GM23338 (cell line): ENCODE data around the gene TXNRD1. TPM values are rescaled to one million over a fixed set of nuclear protein-coding genes. Genes with fewer than 3 reads are reported as not detected.

Experiments used
- ATAC-seq: fragments of 200-7000 bp; cut with Tn5 transposase; 3 replicates; pipeline ENCODE4 v1.9.1; 2020
- DNase-seq: peaks from one replicate; pipeline ENCODE4 v3.0.0-alpha.2; 2015; ENCODE audit warnings: low spot score
- H2AFZ ChIP-seq: fragments of 200-600 bp; sonication (generic); 2 replicates; pipeline ENCODE4 v1.8.0; 2016; ENCODE audit warnings: antibody characterized with exemption, mild to moderate bottlenecking, moderate library complexity
- H3F3A ChIP-seq: fragments of 200-600 bp; sonication (generic); replicated peaks from 2 replicates; pipeline ENCODE4 v1.8.0; 2017; ENCODE audit warnings: antibody characterized with exemption, mixed run types, low read depth
- H3K27ac ChIP-seq: fragments of 200-600 bp; sonication (generic); 2 replicates; pipeline ENCODE4 v1.6.1; 2016; ENCODE audit warnings: low read depth
- H3K27me3 ChIP-seq: fragments of 200-600 bp; sonication (generic); 2 replicates; pipeline ENCODE4 v1.8.0; 2016; ENCODE audit warnings: mild to moderate bottlenecking, mixed run types, moderate library complexity; ENCODE audit not compliant: insufficient read depth
- H3K36me3 ChIP-seq: fragments of 200-600 bp; sonication (generic); 2 replicates; pipeline ENCODE4 v1.8.0; 2016; ENCODE audit warnings: mild to moderate bottlenecking; ENCODE audit not compliant: insufficient read depth
- H3K4me1 ChIP-seq: fragments of 200-600 bp; sonication (generic); 2 replicates; pipeline ENCODE4 v1.8.0; 2016; ENCODE audit warnings: mild to moderate bottlenecking, moderate library complexity; ENCODE audit not compliant: insufficient read depth
- H3K4me2 ChIP-seq: fragments of 200-600 bp; sonication (generic); 2 replicates; pipeline ENCODE4 v1.7.1; 2017; ENCODE audit warnings: mixed run types
- H3K4me3 ChIP-seq: fragments of 200-600 bp; sonication (generic); 2 replicates; pipeline ENCODE4 v1.6.1; 2016; ENCODE audit warnings: mixed run types
- H3K79me2 ChIP-seq: fragments of 200-600 bp; sonication (generic); replicated peaks from 2 replicates; pipeline ENCODE4 v1.8.0; 2017; ENCODE audit warnings: mild to moderate bottlenecking; ENCODE audit not compliant: insufficient read depth
- H3K9me2 ChIP-seq: fragments of 200-600 bp; sonication (generic); 2 replicates; pipeline ENCODE4 v1.8.0; 2017; ENCODE audit not compliant: insufficient read depth
- H4K20me1 ChIP-seq: fragments of 200-600 bp; sonication (generic); replicated peaks from 2 replicates; pipeline ENCODE4 v1.8.0; 2017; ENCODE audit warnings: mild to moderate bottlenecking; ENCODE audit not compliant: insufficient read depth
- H3K27ac Mint-ChIP-seq: 2 replicates; pipeline ENCODE4 v1.8.0; 2020; ENCODE audit warnings: inconsistent platforms, mild to moderate bottlenecking, moderate library complexity, mixed read lengths
- H3K27me3 Mint-ChIP-seq: 3 replicates; pipeline ENCODE4 v1.8.0; 2022; ENCODE audit warnings: low read depth, mild to moderate bottlenecking, moderate library complexity, mixed read lengths, inconsistent platforms; ENCODE audit not compliant: insufficient read depth, poor library complexity
- H3K36me3 Mint-ChIP-seq: 3 replicates; pipeline ENCODE4 v1.8.0; 2021; ENCODE audit warnings: low read depth, mild to moderate bottlenecking, inconsistent platforms, moderate library complexity, mixed read lengths
- H3K4me1 Mint-ChIP-seq: 3 replicates; pipeline ENCODE4 v1.8.0; 2020; ENCODE audit warnings: mild to moderate bottlenecking, inconsistent platforms, mixed read lengths
- H3K4me3 Mint-ChIP-seq: 3 replicates; pipeline ENCODE4 v1.8.0; 2021; ENCODE audit warnings: moderate library complexity, mild to moderate bottlenecking, inconsistent platforms, mixed read lengths
- H3K9me3 Mint-ChIP-seq: 3 replicates; pipeline ENCODE4 v1.8.0; 2020; ENCODE audit warnings: moderate library complexity, mild to moderate bottlenecking, inconsistent platforms, mixed read lengths
- CREB1 ChIP-seq: fragments of 250-450 bp; sonication (Bioruptor Pico); IDR thresholded peaks from 2 replicates; pipeline ENCODE4 v1.5.0; 2020; ENCODE audit warnings: low read depth, mild to moderate bottlenecking, moderate library complexity
- CTCF ChIP-seq, 2 experiments: fragments of 200-600 bp in 1 of 2; sonication (generic) in 1 of 2; conservative IDR thresholded peaks; 2 replicates each; pipeline versions ENCODE4 v1.5.1 to v1.6.1; 2016 to 2017; ENCODE audit warnings: antibody characterized with exemption in 2 of 2, low read depth in 2 of 2, mild to moderate bottlenecking in 2 of 2, moderate library complexity in 1 of 2
- ETS1 ChIP-seq: IDR thresholded peaks from 2 replicates; pipeline ENCODE4 v1.6.1; 2016; ENCODE audit warnings: antibody characterized with exemption
- EZH2 ChIP-seq: fragments of 200-600 bp; sonication (generic); IDR thresholded peaks from one replicate; pipeline ENCODE4 v1.8.0; 2017; ENCODE audit warnings: antibody characterized with exemption, mild to moderate bottlenecking, low read depth; ENCODE audit not compliant: unreplicated experiment
- EZH2phosphoT487 ChIP-seq: fragments of 200-600 bp; sonication (generic); IDR thresholded peaks from one replicate; pipeline ENCODE4 v1.8.1; 2018; ENCODE audit warnings: antibody characterized with exemption; ENCODE audit not compliant: unreplicated experiment
- JUNB ChIP-seq: IDR thresholded peaks from one replicate; pipeline ENCODE4 v1.6.1; 2016; ENCODE audit warnings: antibody characterized with exemption; ENCODE audit not compliant: unreplicated experiment
- NANOG ChIP-seq: IDR thresholded peaks from 2 replicates; pipeline ENCODE4 v1.6.1; 2016; ENCODE audit warnings: antibody characterized with exemption, borderline replicate concordance
- POLR2AphosphoS5 ChIP-seq: IDR thresholded peaks from 2 replicates; pipeline ENCODE4 v1.6.1; 2016; ENCODE audit warnings: antibody characterized with exemption, low read depth
- REST ChIP-seq: IDR thresholded peaks from one replicate; pipeline ENCODE4 v1.6.1; 2018; ENCODE audit warnings: antibody characterized with exemption; ENCODE audit not compliant: unreplicated experiment
- STAT1 ChIP-seq: IDR thresholded peaks from one replicate; pipeline ENCODE4 v1.6.1; 2016; ENCODE audit warnings: antibody characterized with exemption; ENCODE audit not compliant: unreplicated experiment
- ZNF114 ChIP-seq: fragments of 250-450 bp; sonication (Bioruptor Pico); IDR thresholded peaks from 2 replicates; pipeline ENCODE4 v1.5.0; 2020; ENCODE audit warnings: mild to moderate bottlenecking, moderate library complexity
- ZNF331 ChIP-seq: fragments of 250-450 bp; sonication (Bioruptor Pico); IDR thresholded peaks from 2 replicates; pipeline ENCODE4 v1.5.0; 2020; ENCODE audit warnings: low read depth, mild to moderate bottlenecking, moderate library complexity
- polyA plus RNA-seq: library from polyadenylated mRNA; unstranded; fragments of >200 nt; fragmentation: Nextera tagmentation; extraction: Ambion mirVana; gene quantifications from 2 replicates; pipeline ENCODE4 v1.2.1, GENCODE V29; 2016
- total RNA-seq: library from RNA; depleted of rRNA; stranded (reverse); fragments of >200 nt; shearing (Covaris generic); gene quantifications from 2 replicates; pipeline ENCODE4 v1.2.3, GENCODE V29; 2014

Gene TXNRD1
- total and polyA plus RNA-seq, 2 experiments from 2014 or later: 115 to 127 TPM

GRCh38 chr12:104319028-104319427 lies 103.4 kb downstream of the TXNRD1 start:
- H3K36me3 ChIP-seq: peaks cover 63% of the 10 kb centered on the region
- TF ChIP-seq EZH2: no peak
- TF ChIP-seq EZH2phosphoT487: no peak
- no peak for TF ChIP-seq POLR2AphosphoS5
- no peaks in the 10 kb centered on the region for H3K4me1 ChIP-seq
- ATAC-seq: no peak
- Mint-ChIP-seq H3K27ac (no peak overlapping the region), H3K36me3 (peaks cover 85% of the 10 kb centered on the region), H3K27me3 (no peaks in the 10 kb centered on the region), H3K9me3 (peaks cover 3% of the 10 kb centered on the region; the same call in 1 of the 3 replicates), H3K4me1 (no peaks in the 10 kb centered on the region), H3K4me3 (no peak overlapping the region)
- H4K20me1 ChIP-seq: peaks cover 9% of the 10 kb centered on the region; the same call in 1 of the 2 replicates
- H3F3A ChIP-seq: no peaks in the 10 kb centered on the region
- H3K9me2 ChIP-seq: no peaks in the 10 kb centered on the region
- H3K4me3 ChIP-seq: no peak overlapping the region
- H3K27me3 ChIP-seq: no peaks in the 10 kb centered on the region
- DNase-seq: no peak
- H3K27ac ChIP-seq: no peak overlapping the region
- no peak overlapping the region for H2AFZ ChIP-seq
- H3K4me2 ChIP-seq: no peak overlapping the region
- 0 out of 2 replicates have a peak, but pooled peaks cover 7% of the 10 kb centered on the region for H3K79me2 ChIP-seq

- Mint-ChIP-seq H3K9me3 (peaks cover 4% of the 10 kb centered on the region; the same call in 2 of the 3 replicates), H3K36me3 (peaks cover 85% of the 10 kb centered on the region), H3K4me1 (no peaks in the 10 kb centered on the region), H3K27ac (no peak overlapping the region), H3K4me3 (no peak overlapping the region), H3K27me3 (no peaks in the 10 kb centered on the region)
- DNase-seq (no peak), ATAC-seq (no peak)
- no peaks in the 10 kb centered on the region for H3K4me1 ChIP-seq
- H3K36me3 ChIP-seq: peaks cover 68% of the 10 kb centered on the region
- no peak overlapping the region for H2AFZ ChIP-seq
- no peak overlapping the region for H3K4me2 ChIP-seq
- H3F3A ChIP-seq: no peaks in the 10 kb centered on the region
- H3K9me2 ChIP-seq: no peaks in the 10 kb centered on the region
- no peaks in the 10 kb centered on the region for H3K27me3 ChIP-seq
- peaks cover 9% of the 10 kb centered on the region; the same call in 1 of the 2 replicates for H4K20me1 ChIP-seq
- H3K79me2 ChIP-seq: 0 out of 2 replicates have a peak, but pooled peaks cover 4% of the 10 kb centered on the region
- H3K4me3 ChIP-seq: no peak overlapping the region
- H3K27ac ChIP-seq: no peak overlapping the region
- TF ChIP-seq EZH2 (no peak), REST (no peak), CTCF (conservative IDR thresholded peaks at IDR 0.05; ENCODE audit: low read depth in 2 of 2) (no peak), NANOG (no peak), STAT1 (no peak), POLR2AphosphoS5 (no peak), ZNF114 (no peak), CREB1 (CRISPR knock-in tag) (no peak), ETS1 (no peak), JUNB (no peak), ZNF331 (CRISPR knock-in tag) (no peak)
Measured at GRCh38 chr12:104319918-104320626, 104.5 kb downstream of the TXNRD1 start.
